Urothelium cell line (cell line): ENCODE data around the gene LAPTM4A.
"Not testable (repeated sequence)": the region's sequence is repeated elsewhere in the genome, so short reads cannot be mapped to it uniquely, and the experiment has no call there.

Source experiments
- DNase-seq: peaks from one replicate; pipeline ENCODE4 v3.0.0; 2011; ENCODE audit warnings: low spot score, mixed read lengths
- FAIRE-seq: peaks from 2 replicates; lab custom pipeline; 2011; peaks lifted over from hg19 to GRCh38; lab: Jason Lieb, UNC

The LAPTM4A gene

DNA sequence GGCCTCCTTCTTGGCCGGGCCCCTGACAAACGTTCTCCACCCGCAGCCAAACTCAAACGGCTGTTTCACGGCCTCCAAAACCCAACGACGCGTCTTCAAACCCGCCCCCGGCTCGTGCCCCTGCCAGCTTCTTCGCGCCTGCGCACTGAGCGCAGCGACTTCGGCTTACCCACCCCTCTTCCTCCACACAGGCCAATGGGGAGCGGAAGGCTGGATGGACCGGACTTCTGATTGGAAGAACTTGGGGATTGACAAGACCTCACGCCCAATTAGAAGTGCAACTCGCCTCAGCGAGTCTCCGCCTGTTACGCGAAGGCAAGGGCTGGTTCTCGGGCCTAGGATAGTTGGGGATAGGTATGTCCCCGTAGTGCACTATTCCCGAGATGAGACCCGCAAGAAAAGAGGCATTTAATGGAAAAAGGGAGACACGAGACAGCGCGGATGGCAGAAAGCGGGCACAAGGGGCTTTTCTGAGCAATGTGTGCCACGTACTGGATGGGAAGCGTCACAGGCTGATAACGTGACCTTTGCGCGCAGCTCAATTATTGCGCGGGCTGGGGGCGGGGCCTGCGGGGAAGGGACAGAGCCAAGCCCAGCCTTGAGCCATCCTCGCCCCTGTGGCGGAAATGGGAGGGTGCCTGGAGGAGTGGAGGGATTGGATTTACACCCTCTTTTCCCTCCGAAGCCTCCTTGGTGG lies at the start of gene LAPTM4A:
Gene LAPTM4A, minus strand, starts transcription at position 97 of the 697 bp plus-strand sequence. CDS start 108 bp downstream, outside the sequence.
- DNase-seq, result peak; percentile 99
- peak; percentile 72 for FAIRE-seq

DNA sequence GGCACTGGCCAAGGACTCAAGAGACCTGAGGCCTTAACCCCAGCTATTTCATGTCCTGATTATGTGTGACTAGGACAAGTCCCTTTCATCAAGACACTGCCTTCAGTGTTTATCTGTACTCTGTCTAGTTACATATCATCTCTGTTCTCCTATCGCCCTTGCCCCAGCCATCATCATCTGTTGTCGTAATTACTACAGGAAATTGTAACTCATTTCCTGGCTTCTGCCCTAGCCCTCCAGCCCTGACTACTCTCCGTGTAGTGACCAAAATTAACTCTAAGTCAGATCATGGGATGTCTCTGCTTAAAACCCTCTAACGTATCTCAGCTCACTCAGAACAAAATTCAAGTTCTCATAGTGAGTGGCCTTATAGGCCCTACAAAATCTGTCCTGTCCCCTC lies 49.3 kb upstream of the LAPTM4A start:
- DNase-seq (no peak), FAIRE-seq (no peak)

- DNase-seq, result no peak
These were observed 48.4 kb upstream of the LAPTM4A start for GRCh38 chr2:20099780-20100179.

DNA sequence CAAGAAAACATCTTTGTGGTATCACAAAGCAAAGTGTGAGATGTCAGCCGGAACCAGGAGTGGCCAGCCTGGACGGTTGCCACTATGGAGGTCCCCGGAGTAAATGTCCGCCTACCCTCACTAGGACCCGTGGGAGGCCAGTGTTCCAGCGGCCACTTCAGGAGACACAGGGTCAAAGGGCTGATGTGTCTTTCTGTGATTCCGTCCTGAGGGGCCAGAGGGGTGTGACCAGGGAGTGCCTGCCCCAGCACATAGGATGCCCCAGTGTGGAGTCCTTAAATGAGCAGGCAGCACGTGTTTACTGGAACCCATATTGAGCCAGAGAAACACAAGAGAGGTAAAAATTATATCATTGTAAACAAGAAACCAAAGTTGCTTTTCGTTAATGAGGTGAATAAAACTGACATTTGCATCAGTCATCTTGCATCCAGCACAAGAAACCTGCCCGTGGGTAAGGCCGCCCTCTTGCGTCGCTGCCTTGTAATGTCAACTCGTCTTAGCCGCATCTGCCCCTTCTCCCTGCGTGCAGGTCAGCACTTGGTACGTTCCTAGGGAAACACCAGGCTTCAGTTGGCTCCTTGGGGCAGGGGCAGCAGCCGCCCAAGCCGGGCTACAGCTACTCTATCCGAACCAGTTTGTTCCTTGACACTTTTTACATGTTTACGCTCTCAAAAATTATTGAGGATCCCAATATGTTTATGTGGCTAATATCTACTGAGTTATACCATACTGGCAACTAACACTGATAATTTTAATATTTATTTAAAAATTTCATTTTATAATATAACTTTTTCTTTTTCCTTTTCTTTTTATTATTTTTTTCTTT lies 46.7 kb upstream of the LAPTM4A start:
- FAIRE-seq (peak; percentile 74), DNase-seq (peak; percentile 91)

More at GRCh38 chr2:20099780-20100179, 48.4 kb upstream of the LAPTM4A start:
- no peak for FAIRE-seq

DNA sequence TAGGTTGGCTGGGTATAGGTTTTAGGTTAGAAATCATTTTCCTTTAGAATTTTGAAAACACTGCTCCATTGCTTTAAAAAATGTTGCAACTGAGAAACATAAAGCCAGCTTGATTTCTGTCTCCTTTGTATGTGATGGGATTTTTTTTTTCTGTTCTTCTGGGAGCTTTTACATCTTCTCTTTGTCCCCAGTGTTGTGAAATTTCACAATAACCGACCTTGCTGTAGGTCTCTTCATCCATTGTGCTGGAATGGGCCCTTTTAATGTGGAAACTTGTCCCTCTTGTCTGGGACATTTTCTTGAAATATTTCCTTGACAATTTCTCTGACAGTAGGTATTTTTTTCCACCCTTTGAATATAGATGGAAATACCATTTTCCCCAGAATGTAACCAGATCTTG lies 44.0 kb upstream of the LAPTM4A start:
- FAIRE-seq, result no peak

GRCh38 chr2:20094955-20095354 lies 43.5 kb upstream of the LAPTM4A start:
- FAIRE-seq, result no peak
- DNase-seq, result no peak

More for the DNA sequence above, 44.0 kb upstream of the LAPTM4A start:
- DNase-seq, result no peak

GRCh38 chr2:20094142-20094755 lies 42.8 kb upstream of the LAPTM4A start:
- no peak for FAIRE-seq
- DNase-seq, result no peak

DNA sequence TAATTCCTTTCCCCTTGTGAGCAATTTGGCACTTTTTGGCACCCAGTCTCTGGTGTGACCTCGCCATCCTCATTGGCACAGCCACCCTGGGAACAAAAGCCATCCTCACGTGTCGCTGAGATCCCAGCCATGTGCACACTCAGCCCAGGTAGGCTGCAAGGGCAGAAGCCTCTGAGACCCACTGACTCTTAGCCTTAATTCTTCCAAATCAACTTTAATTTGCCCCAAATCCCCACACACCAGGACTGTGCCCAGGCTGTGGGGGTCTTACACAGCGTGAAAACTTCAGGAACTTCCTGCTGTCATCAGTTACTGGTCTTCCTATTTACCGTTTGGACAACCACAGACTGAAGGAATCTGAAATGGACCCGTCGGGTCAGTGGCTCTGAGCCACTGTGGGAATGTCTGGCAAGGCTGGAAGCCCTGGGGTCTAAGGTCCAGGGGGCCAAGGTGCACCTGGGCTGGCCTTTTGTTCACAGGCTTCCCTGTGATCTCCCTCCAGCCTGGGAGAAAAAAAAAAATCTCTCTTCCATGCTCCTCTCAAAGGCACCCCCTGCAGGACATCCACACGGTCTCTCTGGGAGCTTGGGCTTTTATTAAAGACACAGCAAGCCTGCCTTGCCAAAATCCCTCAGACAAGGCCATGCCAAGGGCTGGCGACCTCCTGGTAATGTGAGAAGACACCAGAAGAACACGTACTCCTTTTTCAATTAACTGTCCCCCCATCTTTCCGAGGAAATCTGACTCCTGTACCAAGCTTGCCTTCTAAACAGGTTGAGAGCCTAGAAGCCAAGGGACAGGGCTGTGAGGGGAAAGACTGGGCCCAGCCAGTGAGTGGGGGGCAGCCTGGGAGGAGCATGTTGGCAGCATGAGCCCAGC lies 42.1 kb upstream of the LAPTM4A start:
- no peak for FAIRE-seq

DNA sequence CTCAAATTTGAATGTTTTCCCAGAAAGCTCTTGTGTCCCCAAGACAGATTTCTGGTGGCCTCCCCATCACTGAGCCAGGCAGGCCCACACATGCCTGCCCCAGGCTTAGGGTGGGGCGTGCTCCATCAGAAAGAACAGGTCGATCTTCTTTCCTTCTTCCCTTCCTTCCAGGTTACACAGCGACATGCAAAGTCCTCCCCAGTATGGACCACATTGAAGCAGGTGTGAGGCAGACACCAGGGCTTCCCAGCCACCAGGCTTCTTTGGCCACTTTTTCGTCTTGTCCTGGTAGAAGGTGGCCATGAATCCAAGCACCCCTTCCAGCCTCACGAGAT lies 41.4 kb upstream of the LAPTM4A start:
- FAIRE-seq (no peak), DNase-seq (no peak)

More for the DNA sequence above, 42.1 kb upstream of the LAPTM4A start:
- DNase-seq, result peak; percentile 55

DNA sequence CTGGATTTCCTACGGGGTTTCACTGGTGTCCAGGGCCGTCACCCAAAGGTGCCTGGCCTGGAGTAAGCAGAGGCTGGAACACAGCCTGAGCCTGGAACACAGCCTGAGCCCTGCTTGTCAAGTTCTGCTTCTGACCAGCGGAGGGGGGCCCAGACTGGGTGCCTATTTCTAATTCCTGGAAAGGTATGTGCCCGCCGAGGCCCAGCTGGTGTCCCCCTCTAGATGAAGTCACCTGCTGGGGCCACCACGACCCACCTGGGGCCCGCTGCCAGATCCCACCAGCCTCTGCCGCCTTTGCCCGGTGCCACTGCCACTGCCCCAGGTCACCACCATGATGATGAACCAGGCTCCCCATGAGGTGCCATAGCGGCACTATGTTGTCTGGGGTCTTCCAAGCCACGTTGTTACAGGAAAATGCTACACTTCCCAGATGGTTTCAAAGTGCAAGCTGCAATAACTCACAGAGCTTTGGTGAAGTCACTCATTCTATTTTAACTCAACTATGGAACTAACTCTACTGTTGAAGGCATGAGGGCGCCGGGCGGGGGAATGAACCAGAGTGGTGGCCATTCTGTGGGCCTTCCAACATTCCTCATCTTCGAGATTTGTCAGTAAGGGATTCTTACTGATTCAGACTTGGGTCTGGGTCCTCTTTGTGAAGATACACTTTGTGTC lies 40.9 kb upstream of the LAPTM4A start:
- DNase-seq (no peak), FAIRE-seq (no peak)

DNA sequence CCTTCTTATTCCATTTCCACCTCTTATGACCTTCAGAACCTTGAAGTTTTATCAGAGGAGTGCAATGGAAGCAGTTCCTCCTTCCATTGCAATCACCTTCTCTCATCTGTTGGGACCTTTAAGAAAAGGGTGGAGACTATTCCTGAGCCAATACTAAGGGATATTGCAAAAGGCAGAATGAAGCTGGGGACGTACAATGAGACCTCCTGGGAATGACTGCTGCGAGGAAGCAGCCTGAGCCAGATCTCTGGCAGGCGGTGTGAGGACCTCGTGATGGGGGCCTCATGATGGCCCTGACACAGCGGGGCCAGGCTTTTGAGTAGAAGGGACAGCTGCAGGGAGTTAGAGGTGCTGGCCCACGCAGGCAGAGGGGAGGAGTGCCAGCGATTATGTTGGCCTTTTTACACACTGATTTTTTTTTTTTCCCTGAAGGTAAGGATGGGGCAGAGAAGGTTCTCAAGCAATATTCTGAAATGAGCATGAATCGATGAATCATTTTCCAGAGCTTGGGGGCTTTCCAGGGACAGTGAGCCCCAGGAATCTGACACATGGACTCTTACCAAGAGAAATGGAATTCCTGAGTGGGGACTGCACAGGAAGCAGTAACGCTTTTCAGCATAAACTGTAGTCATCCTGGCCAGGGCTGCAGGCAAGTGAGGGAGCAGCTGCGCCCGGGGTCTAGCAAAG lies 40.0 kb upstream of the LAPTM4A start:
- FAIRE-seq (no peak), DNase-seq (peak; percentile 60)

GRCh38 chr2:20089715-20090464 lies 38.5 kb upstream of the LAPTM4A start:
- DNase-seq (no peak), FAIRE-seq (no peak)

GRCh38 chr2:20085909-20086308 lies 34.5 kb upstream of the LAPTM4A start:
- DNase-seq, FAIRE-seq: not testable (repeated sequence)

- not testable (repeated sequence) for DNase-seq, FAIRE-seq
These were observed 31.4 kb upstream of the LAPTM4A start for GRCh38 chr2:20082812-20083211.

GRCh38 chr2:20081841-20082240 lies 30.4 kb upstream of the LAPTM4A start:
- no peak for DNase-seq
- FAIRE-seq, result no peak

GRCh38 chr2:20080839-20081415 lies 29.5 kb upstream of the LAPTM4A start:
- DNase-seq (no peak), FAIRE-seq (no peak)

- FAIRE-seq (no peak), DNase-seq (no peak)
These were observed 29.0 kb upstream of the LAPTM4A start for GRCh38 chr2:20080428-20080827.

GRCh38 chr2:20079546-20080115 lies 28.2 kb upstream of the LAPTM4A start:
- FAIRE-seq (no peak), DNase-seq (no peak)
